HepG2 (cell line): Measurements from ENCODE around the gene OARD1. TPM values are rescaled to one million over a fixed set of nuclear protein-coding genes. Genes with fewer than 3 reads are reported as not detected.

Experiments used
- ATAC-seq: fragments of 200-7000 bp; cut with Tn5 transposase; 3 replicates; pipeline ENCODE4 v1.9.1; 2020; ENCODE audit warnings: mild to moderate bottlenecking, moderate library complexity
- BruUV-seq: library from RNA; stranded (reverse); fragments of 400-500 nt; replicated peaks from 2 replicates; lab custom pipeline; 2021; lab: Mats Ljungman, UMichigan
- CTCF ChIA-PET: fragments of 300-600 bp; formaldehyde crosslinking; extraction: SDS; loops from one replicate; lab custom pipeline; 2021; ENCODE audit warnings: low total read pairs, inconsistent platforms, low intra/inter-chr PET ratio; lab: Yijun Ruan, JAX
- POLR2A ChIA-PET: fragments of 350-600 bp; sonication (Branson Sonifier 250); formaldehyde crosslinking; loops from one replicate; lab custom pipeline; 2020; ENCODE audit warnings: antibody characterized with exemption, inconsistent platforms; lab: Yijun Ruan, JAX
- DNase-seq: peaks from one replicate; pipeline ENCODE4 v3.0.0-alpha.2; 2015; ENCODE audit warnings: low spot score
- FAIRE-seq: peaks from 3 replicates; lab custom pipeline; 2011; peaks lifted over from hg19 to GRCh38; lab: Jason Lieb, UNC
- H2AFZ ChIP-seq: one replicate; pipeline ENCODE4 v1.6.1; 2011; ENCODE audit warnings: low read length, inconsistent platforms
- H3K27ac ChIP-seq: fragments of 300-600 bp; 3 replicates; pipeline ENCODE4 v1.8.0; 2011; ENCODE audit warnings: mixed run types, mild to moderate bottlenecking, mixed read lengths, low read length, inconsistent platforms; ENCODE audit not compliant: insufficient read depth; ENCODE audit errors: extremely low read length
- H3K27me3 ChIP-seq, 2 experiments: fragments of 200-600 bp in 1 of 2; 2 replicates in 1 of 2; 3 replicates in 1 of 2; pipeline versions ENCODE4 v1.6.0 to v1.8.0; 2011; ENCODE audit warnings: low read length in 2 of 2, mild to moderate bottlenecking in 2 of 2, moderate library complexity in 2 of 2, inconsistent platforms in 1 of 2; ENCODE audit not compliant: insufficient read depth in 2 of 2, control insufficient read depth in 1 of 2
- H3K36me3 ChIP-seq, 2 experiments: fragments of 200-600 bp in 1 of 2; replicated peaks in 1 of 2; 2 replicates in 1 of 2; 3 replicates in 1 of 2; pipeline versions ENCODE4 v1.5.1 to v1.8.0; 2011; ENCODE audit warnings: low read length in 2 of 2, inconsistent platforms in 1 of 2; ENCODE audit not compliant: insufficient read depth in 2 of 2, control insufficient read depth in 1 of 2
- H3K4me1 ChIP-seq: 2 replicates; pipeline ENCODE4 v1.5.1; 2012; ENCODE audit warnings: low read length, inconsistent platforms; ENCODE audit not compliant: insufficient read depth
- H3K4me2 ChIP-seq: 2 replicates; pipeline ENCODE4 v1.6.0; 2011; ENCODE audit warnings: low read depth, low read length, inconsistent platforms
- H3K4me3 ChIP-seq, 3 experiments: fragments of 200-600 bp in 1 of 3; sonication (generic), shearing (Covaris generic) in 1 of 3; replicated peaks in 1 of 3; 2 replicates each; pipeline ENCODE4 v1.5.1; 2011 to 2016; ENCODE audit warnings: low read length in 3 of 3, inconsistent platforms in 2 of 3, low read depth in 2 of 3, mild to moderate bottlenecking in 2 of 3, control low read depth in 1 of 3, mixed read lengths in 1 of 3; ENCODE audit not compliant: insufficient read depth in 1 of 3
- H3K79me2 ChIP-seq: one replicate; pipeline ENCODE4 v1.6.1; 2011; ENCODE audit warnings: low read length, inconsistent platforms; ENCODE audit not compliant: insufficient read depth
- H3K9ac ChIP-seq: 2 replicates; pipeline ENCODE4 v1.6.0; 2011; ENCODE audit warnings: mild to moderate bottlenecking, low read depth, low read length, inconsistent platforms; ENCODE audit not compliant: insufficient read depth
- H3K9me3 ChIP-seq: 2 replicates; pipeline ENCODE4 v1.5.1; 2012; ENCODE audit warnings: mild to moderate bottlenecking, low read length
- H4K20me1 ChIP-seq: 2 replicates; pipeline ENCODE4 v1.6.0; 2011; ENCODE audit warnings: inconsistent platforms, mild to moderate bottlenecking, low read length, moderate library complexity; ENCODE audit not compliant: insufficient read depth
- ZFP82 ChIP-seq: sonication (generic); formaldehyde crosslinking; IDR thresholded peaks from 2 replicates; pipeline ENCODE4 v1.5.1; 2020; ENCODE audit warnings: mild to moderate bottlenecking, missing genetic modification reagents, borderline replicate concordance
- ZNF543 ChIP-seq: sonication (generic); formaldehyde crosslinking; IDR thresholded peaks from 2 replicates; pipeline ENCODE4 v1.4.0; 2020; ENCODE audit warnings: mild to moderate bottlenecking, missing genetic modification reagents
- ZNF614 ChIP-seq: IDR thresholded peaks from 2 replicates; pipeline ENCODE4 v1.6.1; 2018; ENCODE audit warnings: missing biosample characterization, missing genetic modification reagents, inconsistent platforms, borderline replicate concordance
- ZNF674 ChIP-seq: sonication (generic); formaldehyde crosslinking; IDR thresholded peaks from 2 replicates; pipeline ENCODE4 v1.5.0; 2020; ENCODE audit warnings: low read depth, mild to moderate bottlenecking, missing genetic modification reagents
- WGBS: methylation state at CpG from one replicate; pipeline ENCODE4 v1.1.6; 2017; ENCODE audit warnings: low lambda C conversion rate; 5-methylcytosine and 5-hydroxymethylcytosine counted together
- in situ Hi-C: cut with HindIII; loops from 2 replicates; pipeline ENCODE4 v1.10.0; 2017; ENCODE audit warnings: low pct_unique_long_range_greater_than_20kb; ENCODE audit not compliant: extremely low pct_ligation_motif_present
- intact Hi-C: fragments of 100-400 bp; cut with micrococcal nuclease; formaldehyde crosslinking; loops from one replicate; pipeline ENCODE4 v1.10.0; 2022; ENCODE audit not compliant: unreplicated experiment
- polyA plus RNA-seq, 8 experiments: library from polyadenylated mRNA; depleted of rRNA in 3 of 8; stranded (reverse) in 7 of 8; unstranded in 1 of 8; fragments of >200 nt; fragmentation: Illumina TruSeq in 4 of 8; extraction: Trizol in 4 of 8; gene quantifications; 2 replicates each; pipeline versions ENCODE4 v1.2.1 to v1.2.3, GENCODE V29; 2011 to 2016; ENCODE audit warnings: low read depth in 4 of 8, missing spikeins in 1 of 8, mixed read lengths in 1 of 8; ENCODE audit not compliant: insufficient read depth in 1 of 8
- total RNA-seq, 5 experiments: library from RNA; depleted of rRNA; stranded (reverse); fragments of >200 nt; fragmentation: Illumina TruSeq; extraction: Trizol; gene quantifications; 2 replicates each; pipeline ENCODE4 v1.2.3, GENCODE V29; 2016; ENCODE audit warnings: low read depth in 1 of 5
- TF ChIP-seq, protein P1 (sequence below): sonication (generic); formaldehyde crosslinking; IDR thresholded peaks from 2 replicates; pipeline ENCODE4 v1.4.0; 2020; ENCODE audit warnings: missing genetic modification reagents
- TF ChIP-seq, protein P2 (sequence below): sonication (generic); formaldehyde crosslinking; IDR thresholded peaks from 2 replicates; pipeline ENCODE4 v1.4.0; 2020; ENCODE audit warnings: mild to moderate bottlenecking, missing genetic modification reagents, borderline replicate concordance
- TF ChIP-seq, protein P3 (sequence below): sonication (generic); formaldehyde crosslinking; IDR thresholded peaks from 2 replicates; pipeline ENCODE4 v1.8.1; 2023; ENCODE audit warnings: mild to moderate bottlenecking, moderate library complexity, missing genetic modification reagents

The OARD1 gene
- total and polyA plus RNA-seq, 2 of the 13 experiments (the other 11 are each of a cell fraction or from before 2014, with no cell fraction given) = 18.4 to 49.0 TPM

DNA sequence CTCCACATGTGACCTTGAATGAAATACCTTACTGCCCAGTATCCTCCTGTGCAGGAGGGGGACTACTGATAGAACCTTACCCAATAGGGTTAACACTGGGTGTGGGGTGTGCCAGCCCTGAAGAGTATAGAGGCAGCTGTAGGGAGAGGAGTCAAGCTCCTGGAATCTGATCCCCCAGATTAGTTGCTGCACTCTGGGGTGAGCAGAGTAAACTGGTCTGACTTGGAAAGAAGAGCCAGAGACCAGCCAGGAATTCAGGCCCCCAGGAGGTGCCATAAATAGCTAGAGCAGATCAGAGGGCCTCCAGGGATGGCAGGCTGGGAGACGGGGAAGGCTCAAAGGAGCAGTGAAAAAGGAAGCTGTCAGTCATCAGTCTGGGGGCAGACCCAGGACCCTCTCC is 22.6 kb downstream of the OARD1 start:
- WGBS = 100% methylated on average over 1 of the region's 1 CpG
- TF ChIP-seq, protein P1, sequence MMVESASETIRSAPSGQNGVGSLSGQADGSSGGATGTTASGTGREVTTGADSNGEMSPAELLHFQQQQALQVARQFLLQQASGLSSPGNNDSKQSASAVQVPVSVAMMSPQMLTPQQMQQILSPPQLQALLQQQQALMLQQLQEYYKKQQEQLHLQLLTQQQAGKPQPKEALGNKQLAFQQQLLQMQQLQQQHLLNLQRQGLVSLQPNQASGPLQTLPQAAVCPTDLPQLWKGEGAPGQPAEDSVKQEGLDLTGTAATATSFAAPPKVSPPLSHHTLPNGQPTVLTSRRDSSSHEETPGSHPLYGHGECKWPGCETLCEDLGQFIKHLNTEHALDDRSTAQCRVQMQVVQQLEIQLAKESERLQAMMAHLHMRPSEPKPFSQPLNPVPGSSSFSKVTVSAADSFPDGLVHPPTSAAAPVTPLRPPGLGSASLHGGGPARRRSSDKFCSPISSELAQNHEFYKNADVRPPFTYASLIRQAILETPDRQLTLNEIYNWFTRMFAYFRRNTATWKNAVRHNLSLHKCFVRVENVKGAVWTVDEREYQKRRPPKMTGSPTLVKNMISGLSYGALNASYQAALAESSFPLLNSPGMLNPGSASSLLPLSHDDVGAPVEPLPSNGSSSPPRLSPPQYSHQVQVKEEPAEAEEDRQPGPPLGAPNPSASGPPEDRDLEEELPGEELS = no peak
- TF ChIP-seq, protein P2, sequence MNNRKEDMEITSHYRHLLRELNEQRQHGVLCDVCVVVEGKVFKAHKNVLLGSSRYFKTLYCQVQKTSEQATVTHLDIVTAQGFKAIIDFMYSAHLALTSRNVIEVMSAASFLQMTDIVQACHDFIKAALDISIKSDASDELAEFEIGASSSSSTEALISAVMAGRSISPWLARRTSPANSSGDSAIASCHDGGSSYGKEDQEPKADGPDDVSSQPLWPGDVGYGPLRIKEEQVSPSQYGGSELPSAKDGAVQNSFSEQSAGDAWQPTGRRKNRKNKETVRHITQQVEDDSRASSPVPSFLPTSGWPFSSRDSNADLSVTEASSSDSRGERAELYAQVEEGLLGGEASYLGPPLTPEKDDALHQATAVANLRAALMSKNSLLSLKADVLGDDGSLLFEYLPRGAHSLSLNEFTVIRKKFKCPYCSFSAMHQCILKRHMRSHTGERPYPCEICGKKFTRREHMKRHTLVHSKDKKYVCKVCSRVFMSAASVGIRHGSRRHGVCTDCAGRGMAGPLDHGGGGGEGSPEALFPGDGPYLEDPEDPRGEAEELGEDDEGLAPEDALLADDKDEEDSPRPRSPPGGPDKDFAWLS = no peak
- TF ChIP-seq, protein P3, sequence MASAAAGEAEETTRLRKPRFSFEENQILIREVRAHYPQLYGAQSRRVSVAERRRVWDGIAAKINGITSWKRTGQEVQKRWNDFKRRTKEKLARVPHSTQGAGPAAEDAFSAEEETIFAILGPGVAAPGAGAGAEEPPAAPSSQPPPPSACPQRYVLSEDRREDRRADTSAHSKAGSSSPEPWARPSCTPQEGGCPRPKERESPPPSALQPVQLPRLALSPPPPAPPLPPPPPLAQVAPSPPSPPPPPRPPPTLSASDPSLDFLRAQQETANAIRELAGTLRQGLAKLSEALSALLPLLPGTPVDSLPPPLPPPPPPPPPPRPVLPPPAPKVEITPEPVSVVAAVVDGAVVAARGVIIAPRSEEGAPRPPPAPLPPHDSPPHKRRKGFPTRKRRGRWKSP (CRISPR knock-in tag) = no peak
- no peak for TF ChIP-seq ZNF674 (CRISPR knock-in tag)
- TF ChIP-seq ZNF614 = no peak
- no peak for TF ChIP-seq ZNF543 (CRISPR knock-in tag)
- no peak for TF ChIP-seq ZFP82 (CRISPR knock-in tag)
- POLR2A ChIA-PET = interaction anchor here (1.7 to 3.7 kb wide), 3 partner anchors 9 to 23 kb away, joined by 8 to 17 read pairs (median 10); partner anchors contain the start of genes NFYA and OARD1
- DNase-seq (no peak), ATAC-seq (no peak), FAIRE-seq (no peak)
- H3K4me1 ChIP-seq = peaks cover 62% of the 10 kb centered on the region
- peaks cover 0 to 4% of the 10 kb centered on the region in 2 experiments; a peak in 2 of 5 replicates for H3K36me3 ChIP-seq
- in situ Hi-C loops = loop anchor here (25.0 kb wide), 1 partner anchor 712 kb away; no protein-coding TSS in a partner anchor
- H3K27me3 ChIP-seq = no peaks in the 10 kb centered on the region
- no peaks in the 10 kb centered on the region for H3K9me3 ChIP-seq
- no peak overlapping the region for H3K4me2 ChIP-seq
- BruUV-seq = no TSS peak
- intact Hi-C loops = no loop called here
- no peak overlapping the region for H3K9ac ChIP-seq
- H3K4me3 ChIP-seq = no peak overlapping the region
- no peaks in the 10 kb centered on the region for H4K20me1 ChIP-seq
- H2AFZ ChIP-seq = no peak overlapping the region
- no peaks in the 10 kb centered on the region for H3K79me2 ChIP-seq
- CTCF ChIA-PET = no interaction called here
- no peak overlapping the region for H3K27ac ChIP-seq
